ENCODE measurements around the gene MYL10.
A peak's percentile ranks its signal among the peaks of the same experiment; 100 is the strongest.
"Not testable (repeated sequence)": the region's sequence is repeated elsewhere in the genome, so short reads cannot be mapped to it uniquely, and the experiment has no call there.

MYL10 gene

DNA sequence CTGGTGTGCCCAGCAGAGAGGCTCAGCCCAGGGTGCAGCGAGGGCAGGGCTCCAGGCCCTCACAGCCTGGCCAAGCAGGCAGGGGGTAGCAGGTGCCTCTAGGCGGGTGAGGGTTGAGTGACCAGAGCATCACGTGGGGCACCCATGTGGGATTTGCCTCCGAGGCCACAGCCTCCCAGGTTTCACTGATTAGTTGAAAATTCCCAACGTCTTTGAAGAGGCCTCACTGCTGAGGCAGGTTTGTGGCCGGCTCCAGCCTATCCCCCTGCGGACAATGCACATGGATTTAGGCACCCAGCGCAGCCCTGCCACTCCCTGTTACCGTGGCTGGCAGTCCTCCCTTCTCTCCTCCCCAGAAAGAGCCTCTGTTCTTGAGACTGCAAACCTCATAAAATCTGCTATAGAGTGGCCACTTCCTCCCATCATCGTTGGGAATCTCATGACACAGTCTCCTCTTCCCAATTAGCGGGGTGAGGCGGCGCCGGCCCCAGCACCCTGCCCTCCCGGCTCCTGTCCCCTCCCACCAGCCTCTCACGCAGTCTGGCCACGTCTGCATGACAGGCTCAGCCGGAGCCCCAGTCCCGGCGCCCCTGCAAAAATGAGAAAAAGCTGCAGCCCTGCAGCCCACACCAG is 10.8 kb downstream of the MYL10 start:
- no peak for DNase-seq

DNA sequence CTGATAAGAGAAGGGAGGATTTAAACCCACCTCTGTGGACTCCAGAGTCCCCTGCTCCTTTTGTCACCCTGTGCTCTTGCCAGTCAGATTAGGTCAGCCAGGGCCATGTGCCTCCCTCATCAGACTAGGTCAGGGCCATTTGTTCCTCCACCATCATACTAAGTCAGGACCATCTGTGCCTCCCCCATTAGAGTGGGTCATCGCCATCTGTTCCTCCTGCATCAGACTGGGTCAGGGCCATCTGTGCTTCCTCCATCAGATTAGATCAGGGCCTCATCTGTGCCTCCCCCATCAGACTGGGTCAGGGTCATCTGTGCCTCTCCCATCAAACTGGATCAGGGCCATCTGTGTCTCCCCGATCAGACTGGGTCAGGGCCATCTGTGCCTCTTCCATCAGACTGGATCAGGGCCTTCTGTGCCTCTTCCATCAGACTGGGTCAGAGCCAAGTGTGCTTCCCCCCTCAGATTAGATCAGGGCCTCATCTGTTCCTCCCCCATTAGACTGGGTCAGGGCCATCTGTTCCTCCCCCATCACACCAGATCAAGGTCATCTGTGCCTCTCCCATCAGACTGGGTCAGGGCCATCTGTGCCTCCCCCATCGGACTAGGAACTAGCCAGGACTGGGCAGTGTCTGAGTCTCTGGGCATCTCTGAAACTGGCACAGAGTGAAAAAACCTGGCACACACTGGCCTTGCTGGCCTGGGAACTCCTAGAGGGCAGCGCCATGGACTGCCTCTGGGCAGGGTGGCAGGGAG is 11.5 kb downstream of the MYL10 start:
- DNase-seq = no peak

DNA sequence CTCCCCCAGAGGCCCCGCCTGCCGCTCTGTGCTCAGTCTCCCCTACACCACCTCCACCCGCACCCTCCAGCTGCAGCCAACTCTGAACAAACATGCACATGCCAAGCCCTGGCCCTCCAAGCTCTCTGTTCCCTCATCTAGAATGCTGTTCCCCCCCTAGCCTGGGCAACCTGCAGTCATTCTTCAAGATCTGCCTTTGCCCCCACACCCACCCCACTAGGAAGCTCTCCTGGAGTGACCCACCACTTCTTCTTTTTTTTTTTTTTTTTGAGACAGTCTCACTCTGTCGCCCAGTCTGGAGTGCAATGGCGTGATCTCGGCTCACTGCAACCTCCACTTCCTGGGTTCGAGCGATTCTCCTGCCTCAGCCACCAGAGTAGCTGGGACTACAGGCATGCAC is 13.7 kb downstream of the MYL10 start:
- no peak for DNase-seq

DNA sequence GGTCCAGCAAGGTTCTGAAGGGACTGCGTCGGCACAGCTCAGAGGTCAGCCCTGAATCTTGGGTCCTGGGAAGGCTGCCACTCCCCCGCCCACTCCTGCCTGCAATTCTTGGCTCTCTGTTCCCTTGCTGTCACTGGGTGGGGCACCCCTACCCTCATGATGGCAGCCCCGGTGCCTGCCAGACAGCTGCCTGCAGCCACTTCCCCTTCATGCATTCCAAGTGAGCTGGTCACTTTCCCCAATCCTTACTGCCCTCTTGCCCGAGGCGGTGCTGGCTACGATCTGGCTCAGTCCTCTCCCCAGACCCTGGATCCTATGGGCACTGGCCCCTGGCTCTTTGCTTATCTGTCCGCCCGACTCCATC is 14.2 kb downstream of the MYL10 start:
- DNase-seq = no peak

DNA sequence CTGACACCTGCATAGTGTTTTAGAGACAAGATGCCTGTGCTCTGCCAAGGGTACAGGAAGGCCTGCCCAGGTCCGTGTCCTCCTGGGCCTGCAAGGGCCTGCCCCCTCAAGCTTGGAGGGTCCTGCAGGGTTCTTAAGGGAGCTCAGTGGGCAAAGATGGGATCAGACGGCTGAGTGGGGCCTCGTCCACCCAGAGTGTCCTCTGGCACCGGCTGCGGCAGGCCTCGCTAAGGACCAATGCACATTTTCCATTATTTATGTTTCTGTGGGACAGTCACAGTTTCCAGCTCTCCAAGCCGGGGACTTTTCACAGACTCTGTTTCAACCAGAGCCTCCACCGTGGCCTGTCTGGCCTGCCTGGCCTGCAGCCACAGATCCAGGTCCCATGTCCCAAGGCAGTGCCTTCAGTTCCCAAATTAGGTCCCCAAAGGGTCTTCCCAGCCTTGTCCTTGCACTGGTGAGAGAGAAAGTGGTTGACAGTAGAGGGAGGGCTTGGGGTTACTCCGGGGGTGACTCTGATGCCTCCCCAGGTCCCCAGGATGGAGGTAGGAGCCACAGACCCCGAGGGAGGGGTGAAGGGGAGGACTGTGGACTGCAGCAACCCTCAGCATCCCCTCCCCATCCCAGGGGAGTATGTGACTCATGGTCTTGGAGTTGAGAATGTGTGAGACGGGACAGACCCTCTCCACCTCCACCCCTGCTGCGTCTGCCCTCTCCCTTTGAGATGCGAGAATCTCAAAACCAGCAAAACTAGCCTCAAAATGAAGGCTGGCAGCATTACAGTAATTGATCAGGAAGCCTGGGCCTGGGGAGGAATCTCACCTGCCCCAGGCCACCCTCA is 14.8 kb downstream of the MYL10 start:
- no peak for DNase-seq

DNA sequence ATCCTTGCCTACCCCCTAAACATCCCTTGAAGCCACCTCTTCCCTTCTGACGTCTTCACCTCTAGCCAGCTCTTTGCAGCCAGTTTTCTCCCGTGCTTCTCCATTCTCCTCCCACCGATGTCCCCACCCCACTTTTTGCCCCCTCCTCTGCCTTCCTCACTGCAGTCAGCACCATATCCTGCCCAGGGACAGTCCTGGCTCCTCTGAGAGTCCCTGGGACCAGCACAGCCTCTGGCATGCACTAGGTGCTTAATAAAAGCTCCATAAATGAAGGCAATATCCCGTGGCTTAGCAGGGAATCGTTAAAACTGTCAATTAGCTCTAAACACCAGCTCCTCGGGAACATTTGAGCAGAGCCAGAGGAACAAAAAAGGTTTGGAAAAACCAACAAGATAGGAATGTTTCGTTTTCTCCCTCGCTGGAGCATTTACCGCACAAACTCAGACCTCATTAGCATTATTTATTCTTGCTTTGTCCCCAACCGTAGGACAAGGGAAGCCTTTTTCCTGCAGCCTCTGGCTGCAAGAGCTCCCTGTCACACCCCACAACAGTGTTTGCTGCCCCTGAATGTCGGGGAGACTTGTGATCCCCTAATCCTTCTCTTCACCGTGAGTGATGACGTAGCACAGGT is 16.1 kb downstream of the MYL10 start:
- DNase-seq = no peak

DNA sequence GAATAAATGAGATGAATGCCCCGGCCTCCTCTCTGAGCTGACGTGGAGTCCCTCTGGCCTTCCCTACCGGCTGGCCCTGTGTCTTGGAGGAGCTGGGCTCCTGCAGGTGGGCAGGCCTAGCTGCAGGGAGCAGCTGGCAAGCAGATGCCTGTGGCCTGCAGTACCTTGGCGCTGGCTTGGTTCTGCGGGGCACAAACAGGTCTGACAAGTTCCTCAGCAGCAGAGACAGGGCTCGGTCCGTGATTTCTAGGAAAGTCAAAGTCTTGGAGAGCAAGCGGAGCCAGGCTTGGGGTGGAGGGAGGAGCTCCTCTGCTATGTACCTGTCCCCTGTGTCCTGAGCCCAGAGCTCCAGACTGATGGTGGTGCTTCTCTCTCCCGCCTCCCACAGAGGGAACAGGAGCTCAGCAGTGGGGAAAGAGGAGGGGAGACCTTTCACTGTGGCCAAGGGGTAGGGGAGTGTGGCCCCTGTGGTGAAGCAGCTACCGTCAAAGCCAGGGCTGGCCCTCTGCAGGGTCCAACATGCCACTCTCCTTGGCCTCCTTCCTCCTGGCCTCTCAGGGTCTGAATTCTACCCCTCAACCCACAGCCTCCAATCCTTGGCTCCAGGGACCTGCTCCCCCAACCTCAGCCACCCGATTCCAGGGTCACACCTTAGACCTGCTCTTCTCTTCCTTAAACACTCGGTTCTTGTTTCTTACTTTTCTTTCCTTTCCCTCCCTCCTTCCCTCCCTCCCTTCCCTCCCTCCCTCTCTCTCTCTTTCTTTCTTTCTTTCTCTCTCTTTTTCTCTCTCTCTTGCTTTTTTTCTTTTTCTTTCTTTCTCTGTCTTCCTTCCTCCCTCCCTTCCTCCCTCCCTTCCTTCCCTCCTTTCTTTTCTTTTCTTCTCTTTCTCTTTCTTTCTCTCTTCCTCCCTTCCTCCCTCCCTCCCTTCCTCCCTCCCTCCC is 20.1 kb downstream of the MYL10 start:
- peak; percentile 61 to 83 for DNase-seq

DNA sequence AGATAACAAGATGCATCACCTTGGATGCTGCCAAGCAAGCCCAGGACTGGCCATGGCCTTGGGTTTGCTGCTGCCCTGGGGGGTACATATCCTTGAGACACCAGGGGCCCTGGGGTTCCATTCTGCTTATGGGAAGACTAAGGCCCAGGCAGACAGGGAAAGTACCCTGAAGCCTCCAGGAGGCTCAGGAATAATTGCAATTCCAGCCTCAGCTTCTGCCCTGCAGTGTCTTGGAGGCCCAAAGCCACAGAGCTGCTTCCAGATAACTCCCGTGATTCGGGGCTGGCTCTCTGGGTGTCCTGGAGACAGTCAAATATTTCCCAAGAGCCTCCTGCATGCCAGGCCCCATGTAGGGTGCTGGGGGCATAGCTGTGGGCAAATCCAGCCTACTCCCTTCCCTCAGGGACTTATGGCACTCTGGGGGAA is 22.6 kb downstream of the MYL10 start:
- DNase-seq = no peak

DNA sequence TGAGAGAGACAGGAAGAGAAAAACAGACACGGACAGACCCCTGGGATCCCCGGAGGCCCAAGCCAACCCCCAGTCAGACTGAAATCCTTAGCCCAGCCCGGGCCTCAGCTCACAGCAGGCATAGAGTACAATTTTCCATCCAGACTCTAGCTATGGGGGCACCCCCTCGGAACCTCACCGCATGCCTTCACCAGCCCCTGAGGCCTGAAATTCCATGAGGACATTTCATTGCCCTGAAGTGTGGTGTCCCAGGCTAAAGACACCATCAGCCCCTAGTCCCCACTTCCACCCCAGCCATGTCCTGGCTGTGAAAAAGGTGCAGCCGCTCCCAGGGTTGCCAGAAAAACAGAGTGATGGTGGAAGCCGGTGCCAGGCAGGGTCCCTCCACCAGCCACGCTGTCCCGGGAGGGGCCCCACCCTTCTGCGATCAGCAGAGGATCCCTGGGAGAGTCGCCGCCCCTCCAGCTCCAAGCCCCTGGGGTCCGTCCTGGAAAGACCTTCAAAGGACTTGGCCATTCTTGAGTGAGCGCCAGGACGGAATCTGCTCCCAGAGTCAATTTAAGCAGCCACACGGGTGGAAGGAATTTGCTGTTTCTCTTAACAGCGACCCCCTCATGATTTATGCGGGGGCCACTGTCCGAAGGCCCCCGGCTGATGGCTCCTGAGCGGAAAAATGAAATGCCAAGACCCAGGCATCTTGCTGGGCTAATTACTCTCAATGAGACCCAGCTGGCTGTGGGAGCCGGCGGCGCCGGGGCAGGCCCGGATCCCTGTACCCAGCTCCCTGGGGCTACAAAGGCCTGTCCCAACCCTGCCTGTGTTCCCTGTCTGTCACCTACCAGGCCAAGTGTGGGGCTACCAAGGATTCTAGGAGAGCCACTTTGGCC is 23.2 kb downstream of the MYL10 start:
- no peak for DNase-seq

DNA sequence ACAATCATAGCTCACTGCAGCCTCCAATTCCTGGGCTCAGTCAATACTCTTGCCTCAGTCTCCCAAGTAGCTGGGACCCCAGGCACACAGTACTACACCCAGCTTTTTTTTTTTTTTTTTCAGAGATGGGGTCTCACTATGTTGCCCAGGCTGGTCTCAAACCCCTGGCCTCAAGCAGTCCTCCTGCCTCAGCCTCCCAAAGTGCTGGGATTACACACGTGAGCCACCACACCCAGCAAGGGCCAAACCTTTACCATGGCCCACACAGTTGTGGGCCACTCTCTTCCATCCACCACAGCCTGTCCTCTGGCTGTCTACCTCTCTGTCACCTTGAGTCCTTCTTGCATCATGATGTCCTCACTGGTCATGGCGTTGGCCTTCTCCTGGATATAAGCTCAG is 24.2 kb downstream of the MYL10 start:
- not testable (repeated sequence) for DNase-seq

DNA sequence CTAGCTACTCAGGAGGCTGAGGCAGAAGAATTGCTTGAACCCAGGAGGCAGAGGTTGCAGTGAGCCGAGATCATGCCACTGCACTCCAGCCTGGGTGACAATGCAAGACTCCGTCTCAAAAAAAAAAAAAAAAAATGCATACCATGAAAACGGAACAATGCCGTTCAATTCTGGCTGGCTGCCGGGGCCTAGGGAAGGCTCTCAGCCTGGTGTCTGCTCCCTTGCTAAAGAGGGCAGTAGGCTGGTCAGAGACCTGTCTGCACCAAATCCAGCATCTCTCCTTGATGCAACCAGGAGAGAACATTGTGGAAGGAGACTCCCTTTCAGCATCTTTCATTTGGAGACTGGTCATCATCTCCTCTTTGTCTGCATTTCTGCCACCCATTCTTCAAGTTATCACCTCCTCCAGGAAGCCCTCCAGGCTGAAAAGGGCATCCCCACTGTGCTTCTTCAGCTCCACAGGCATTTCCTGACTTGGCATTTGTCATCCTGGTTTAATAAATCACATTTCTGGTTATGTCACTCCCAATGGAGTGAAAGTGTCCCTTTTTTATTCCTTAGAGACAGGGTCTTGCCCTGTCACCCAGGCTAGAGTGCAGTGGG is 24.7 kb downstream of the MYL10 start:
- DNase-seq = no peak

DNA sequence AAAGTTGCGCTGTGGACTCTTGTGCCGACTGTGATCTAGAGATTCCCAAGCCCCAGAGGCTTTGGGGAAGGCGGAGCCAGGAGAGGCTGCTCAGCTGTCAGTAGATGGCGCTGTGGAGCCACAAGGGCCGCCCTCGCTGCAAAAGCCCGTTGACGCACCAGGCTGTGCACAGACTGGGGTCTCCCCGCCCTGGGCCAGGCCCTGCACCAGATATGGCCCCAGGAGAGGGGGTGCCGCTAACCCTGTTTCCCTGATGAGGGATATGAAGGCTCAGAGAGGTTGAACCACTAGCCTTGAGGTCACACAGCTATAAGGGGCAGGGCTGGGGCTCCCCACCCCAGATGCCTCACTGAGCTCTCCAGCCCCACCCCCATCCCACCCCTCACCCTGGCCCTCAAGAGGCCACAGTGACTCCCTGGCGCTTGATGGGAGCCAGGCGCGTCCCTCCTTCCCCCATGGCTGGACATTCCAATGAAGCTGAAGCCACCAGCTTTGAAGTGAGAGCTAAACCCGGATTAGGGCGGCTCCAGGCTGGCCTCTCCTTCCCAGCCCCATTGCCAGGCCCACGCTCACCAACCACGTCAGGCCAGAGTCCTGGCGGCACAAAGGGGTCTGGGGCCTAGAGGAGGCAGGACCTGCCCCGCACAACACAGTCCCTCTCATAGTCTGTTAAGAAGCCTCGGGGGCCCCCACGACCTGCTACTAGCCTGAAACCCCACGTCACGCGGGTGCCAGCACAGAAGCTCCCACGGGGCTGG is 26.4 kb downstream of the MYL10 start:
- peak; percentile 59 to 87 for DNase-seq

DNA sequence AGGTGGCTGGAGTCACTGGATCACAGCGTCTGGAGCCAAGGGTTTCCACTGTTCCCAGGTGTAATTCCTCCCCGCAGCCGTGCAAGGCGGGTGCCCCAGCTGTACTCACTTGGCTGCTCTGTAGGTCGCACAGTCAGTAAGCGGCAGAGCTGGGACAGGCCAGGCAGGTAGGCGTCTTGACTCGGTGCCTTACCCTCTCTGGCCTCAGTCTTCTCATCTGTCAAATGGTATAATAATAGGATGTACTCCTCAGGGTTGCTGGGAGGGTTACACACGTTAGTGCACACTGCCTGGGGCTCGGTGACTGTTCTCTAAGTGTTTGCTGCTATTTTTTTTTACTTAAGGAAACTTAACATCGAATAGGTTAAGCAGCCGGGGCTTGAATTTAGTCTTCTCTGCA is 27.0 kb downstream of the MYL10 start:
- DNase-seq = no peak

DNA sequence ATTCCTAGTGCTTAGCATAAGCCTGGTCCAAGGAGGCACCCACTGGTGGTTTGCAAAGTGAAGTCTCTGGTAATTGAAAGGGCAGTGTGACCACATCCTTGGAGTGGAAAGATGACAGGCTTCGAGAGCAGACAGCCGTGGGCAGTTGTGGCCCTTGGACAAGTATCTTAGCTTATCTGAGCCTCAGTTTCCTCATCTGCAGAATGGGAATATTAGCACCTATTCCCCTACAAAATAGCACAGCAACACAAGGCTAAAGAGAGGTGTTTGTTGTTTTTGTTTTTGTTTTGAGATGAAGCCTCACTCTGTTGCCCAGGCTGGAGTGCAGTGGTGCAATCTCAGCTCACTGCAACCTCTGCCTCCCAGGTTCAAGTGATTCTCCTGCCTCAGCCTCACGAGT is 29.3 kb downstream of the MYL10 start:
- no peak for DNase-seq

DNA sequence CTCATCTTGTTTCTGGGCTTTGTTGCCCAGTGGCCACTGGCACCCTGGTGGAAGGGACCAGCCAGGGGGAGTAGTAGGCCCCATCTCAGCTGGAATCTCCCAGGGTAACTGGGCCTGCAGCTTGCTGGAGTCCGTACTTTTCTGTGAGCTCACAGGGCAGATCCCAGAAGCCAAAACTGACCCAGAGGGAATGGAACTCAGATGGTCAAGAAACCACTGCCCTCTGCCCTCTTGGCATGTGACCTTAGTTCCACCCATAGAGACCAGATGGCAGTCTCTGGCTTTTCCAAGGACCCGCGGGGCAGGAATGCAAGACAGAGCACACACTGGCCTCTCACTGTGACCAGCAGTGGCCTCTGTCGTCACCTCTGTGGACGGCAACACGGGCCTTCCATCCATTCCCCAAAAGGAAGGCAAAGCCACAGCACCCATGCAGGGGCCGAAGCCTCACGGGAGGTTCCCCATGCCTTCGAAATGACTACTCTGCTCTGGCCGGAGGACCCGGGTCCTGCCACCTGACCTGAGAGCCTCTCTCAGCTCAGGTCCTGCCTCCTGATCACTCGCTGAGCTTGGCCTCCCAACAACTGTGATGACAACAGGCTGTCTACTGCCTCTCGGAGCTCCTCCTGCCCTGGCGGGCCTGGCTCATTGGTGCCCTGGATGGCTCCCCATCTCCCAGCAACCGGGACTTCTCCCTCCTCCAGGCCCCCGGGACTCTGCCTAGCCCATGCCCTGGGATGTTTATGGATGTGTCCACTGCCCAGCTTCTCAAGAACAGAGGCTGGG is 29.9 kb downstream of the MYL10 start:
- no peak for DNase-seq

DNA sequence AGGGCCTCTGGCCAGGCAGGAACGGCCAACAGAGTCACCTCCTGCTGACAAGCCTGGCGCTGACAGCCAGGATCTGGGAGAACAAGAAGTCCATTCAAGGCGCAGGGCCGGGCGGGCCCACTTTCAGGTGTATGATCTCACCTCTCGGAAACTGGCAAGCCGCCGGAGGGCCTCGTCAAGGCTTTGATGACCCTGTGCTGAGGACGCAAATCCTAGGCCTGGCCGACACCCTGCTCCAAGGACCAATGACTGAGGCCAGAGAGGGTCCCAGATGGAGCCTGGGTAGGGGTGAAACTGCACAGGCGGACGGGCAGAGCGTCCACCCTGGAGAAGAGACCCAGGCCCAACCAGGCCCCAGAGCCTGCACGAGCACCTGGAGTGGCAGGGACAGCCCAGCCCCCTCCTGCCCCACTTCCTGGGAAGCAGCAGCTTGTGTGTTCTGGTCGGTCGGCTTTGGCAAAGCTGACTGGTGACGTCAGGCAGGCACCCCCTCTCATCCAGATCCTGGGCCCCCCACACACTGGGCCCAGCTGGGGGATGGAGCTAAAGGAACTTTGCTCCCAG is 30.6 kb downstream of the MYL10 start:
- DNase-seq = no peak

DNA sequence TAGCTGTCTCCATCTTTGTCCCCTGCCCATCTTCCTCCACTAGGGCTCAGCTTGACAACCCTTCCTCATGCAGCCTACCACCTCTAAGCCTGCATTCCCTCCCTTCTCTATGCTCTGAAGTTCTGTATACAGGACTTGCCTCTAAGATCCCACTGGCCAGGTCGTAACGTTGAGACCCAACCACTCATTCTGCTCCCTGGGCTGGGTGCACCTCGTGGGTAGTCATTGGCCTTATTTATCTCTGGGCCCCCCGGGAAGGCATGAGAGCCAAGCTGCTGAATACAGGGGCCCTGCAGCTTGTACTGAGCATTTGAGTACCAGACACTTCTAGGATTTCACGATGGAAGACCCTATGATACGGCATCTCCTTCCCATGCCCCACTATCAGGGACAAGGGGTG is 31.2 kb downstream of the MYL10 start:
- no peak for DNase-seq

DNA sequence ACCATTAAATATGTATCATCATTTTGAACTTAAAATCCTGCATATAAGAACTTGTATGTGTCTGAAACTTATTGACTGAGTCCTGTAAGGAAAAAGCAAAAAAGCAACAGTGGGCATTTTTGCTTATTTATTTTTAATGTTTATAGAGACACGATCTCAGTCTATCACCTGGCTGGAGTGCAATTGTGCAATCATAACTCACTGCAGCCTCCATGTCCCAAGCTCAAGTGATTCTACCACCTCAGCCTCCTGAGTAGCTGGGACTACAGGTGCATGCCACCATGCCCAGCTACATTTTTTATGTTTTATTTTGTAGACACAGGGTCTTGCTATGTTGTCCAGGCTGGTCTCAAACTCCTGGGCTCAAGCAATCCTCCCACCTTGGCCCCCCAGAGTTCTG is 32.2 kb downstream of the MYL10 start:
- no peak for DNase-seq

Measured in NCI-H526 (cell line).